CD4-positive, alpha-beta T cell treated with Interleukin-12 subunit alpha and Interleukin-12 subunit beta, for 1 hour (primary cell): Measurements from ENCODE around the gene TBC1D5.
"Not testable (repeated sequence)": the region's sequence is repeated elsewhere in the genome, so short reads cannot be mapped to it uniquely, and the experiment has no call there.

Source experiments
- DNase-seq: peaks from one replicate; pipeline ENCODE4 v3.0.0-alpha.2; 2020

The TBC1D5 gene

GRCh38 chr3:17394541-17395155 lies 347.8 kb downstream of the TBC1D5 start:
- no peak for DNase-seq

GRCh38 chr3:17392516-17392915 lies 349.9 kb downstream of the TBC1D5 start:
- not testable (repeated sequence) for DNase-seq

- DNase-seq, result no peak
Measured at GRCh38 chr3:17390785-17391184, 351.6 kb downstream of the TBC1D5 start.

DNA sequence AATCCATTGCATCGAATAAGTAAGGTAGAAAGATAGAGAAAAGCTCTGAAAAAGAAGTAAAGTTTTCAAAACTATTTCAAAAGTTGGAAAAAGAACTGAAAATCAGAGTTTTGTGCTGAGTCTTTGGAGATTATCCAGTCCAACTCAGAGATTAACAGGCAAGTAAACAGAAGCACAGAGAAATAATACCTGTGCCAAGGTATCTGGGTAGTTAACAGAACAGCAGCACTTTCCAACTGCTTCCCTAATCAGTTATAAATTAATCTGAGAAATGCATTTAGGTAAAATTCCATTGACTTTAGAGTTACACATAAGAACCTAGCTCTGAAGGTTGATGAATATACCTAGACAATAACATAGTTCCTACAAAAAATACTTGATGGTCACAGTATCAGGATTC lies 355.3 kb downstream of the TBC1D5 start:
- no peak for DNase-seq

GRCh38 chr3:17386432-17386831 lies 356.0 kb downstream of the TBC1D5 start:
- no peak for DNase-seq

DNA sequence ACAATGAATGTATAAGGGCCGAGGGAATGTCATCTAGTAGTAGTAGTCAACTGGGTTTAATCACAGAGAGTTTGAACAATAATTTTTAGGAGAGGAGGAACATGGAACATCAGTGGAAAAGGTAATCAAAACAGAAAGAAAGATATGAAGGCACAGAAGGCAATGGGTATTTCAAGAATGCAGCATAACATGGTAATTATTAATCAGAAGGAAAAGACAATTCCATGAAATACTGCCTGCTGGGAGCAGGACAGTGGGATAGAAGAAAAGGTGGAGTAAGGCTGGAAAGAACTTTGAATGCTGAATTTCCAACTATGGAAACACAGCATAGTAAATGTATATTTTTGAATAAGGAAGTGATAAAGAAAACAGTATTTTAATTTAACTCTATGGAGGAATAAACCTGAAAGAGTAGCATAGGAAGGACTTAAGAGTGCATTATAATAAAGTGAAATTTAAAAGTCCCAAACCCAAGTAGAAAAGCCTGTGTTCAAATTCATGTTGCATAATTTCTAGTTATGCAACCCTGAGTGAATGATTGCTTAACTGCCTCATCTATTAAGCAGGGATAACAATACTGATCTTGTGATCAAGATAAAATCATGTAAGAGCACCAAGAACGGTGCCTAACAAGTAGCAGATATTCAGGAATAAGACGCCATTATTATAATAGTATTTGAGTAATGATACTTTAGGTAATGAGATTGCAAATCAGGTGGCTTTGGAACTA lies 357.7 kb downstream of the TBC1D5 start:
- no peak for DNase-seq

GRCh38 chr3:17373304-17373703 lies 369.1 kb downstream of the TBC1D5 start:
- DNase-seq, result no peak

DNA sequence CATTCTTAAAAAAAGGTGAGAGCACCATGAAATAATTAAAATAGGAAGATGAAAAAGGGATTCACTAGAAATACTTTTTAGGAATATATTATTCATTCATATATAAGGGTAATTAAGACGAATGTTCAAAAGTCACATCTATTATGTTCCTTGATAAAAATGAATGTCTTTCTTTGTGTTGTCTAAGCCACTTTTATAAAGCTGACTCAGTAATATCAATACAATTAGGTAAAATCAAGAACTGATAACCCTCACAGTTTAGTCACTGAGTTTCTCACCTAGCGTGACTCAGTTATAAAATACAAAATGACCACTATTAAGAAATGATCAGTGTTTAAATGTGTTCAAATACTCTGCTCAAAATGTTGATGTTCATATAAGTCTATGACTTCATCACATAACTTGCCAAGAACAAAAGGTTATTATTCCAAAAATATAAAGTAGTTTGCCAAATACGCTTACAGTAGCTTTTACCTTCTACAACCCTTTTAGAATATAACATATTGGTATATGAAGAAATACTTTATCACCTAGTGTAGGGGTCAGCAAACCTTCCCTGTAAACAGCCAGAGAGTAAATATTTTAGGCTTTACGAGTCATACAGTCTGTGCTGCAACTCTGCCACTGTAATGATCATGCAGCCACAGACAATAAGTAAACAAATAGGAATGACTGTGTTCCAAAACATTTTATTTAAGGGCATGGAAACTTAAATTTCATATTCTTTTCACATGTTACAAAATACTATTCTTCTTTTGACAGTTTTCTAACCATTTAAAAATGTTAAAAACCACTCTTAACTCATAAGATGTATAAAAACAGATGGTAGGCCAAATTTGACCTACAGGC lies 369.8 kb downstream of the TBC1D5 start:
- DNase-seq, result no peak

DNA sequence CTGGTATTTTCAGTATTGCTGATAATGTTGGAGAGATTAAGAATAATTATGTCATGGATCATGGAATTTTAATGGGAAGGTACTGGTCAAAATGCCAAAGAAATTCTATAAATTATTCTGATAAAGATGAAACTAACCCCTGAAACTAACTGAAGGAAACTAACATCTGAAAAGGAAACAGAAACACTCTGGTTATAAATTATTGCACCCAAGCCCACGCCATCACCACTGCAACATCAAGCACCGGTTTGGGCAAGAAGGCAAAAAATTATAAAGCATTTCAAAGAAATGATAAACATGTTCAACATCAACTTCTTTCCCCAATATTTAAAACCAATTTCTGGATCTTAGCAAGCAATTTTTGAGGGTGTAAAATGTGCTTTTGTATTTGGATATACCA lies 372.5 kb downstream of the TBC1D5 start:
- DNase-seq, result no peak

DNA sequence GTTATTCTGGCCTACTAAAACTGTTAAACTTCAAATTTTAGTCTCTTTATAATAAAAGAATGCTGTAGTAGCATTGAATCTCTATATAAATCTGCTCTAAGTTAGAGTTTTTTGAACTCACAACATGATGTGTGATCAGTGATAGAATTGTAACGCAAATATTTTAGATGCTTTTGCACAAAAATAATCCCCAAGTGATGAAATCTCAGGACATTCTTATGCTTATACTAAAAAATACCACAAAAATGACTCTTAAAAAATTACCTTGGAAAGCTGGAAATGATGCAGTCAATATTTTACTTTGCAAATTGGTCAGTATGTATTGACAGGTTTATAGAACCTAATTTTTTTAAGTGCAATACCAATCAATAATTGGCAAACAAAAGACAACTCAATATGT lies 375.3 kb downstream of the TBC1D5 start:
- no peak for DNase-seq

- DNase-seq, result no peak
Measured at GRCh38 chr3:17360991-17361390, 381.4 kb downstream of the TBC1D5 start.

DNA sequence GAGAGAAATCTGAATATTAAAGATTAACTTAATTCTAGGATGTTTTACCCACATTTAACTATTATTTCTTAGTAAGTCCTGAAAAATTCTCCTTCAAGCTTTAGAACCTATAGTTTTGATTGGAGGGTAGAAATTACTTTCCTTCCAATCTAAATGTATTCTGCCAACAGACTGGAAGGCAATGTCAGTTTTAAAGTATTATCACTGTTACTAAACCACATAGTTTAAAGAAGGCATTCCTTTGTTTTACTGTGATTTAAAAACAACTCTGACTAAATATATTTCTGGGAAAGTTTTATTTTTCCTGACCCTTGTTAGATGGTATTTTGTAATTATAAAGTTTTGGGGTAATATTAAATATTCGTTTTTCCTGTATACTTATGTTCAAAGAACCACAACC lies 382.5 kb downstream of the TBC1D5 start:
- DNase-seq, result no peak

- DNase-seq, result no peak
Measured at GRCh38 chr3:17357035-17357710, 385.3 kb downstream of the TBC1D5 start.

GRCh38 chr3:17356585-17356984 lies 385.8 kb downstream of the TBC1D5 start:
- no peak for DNase-seq

DNA sequence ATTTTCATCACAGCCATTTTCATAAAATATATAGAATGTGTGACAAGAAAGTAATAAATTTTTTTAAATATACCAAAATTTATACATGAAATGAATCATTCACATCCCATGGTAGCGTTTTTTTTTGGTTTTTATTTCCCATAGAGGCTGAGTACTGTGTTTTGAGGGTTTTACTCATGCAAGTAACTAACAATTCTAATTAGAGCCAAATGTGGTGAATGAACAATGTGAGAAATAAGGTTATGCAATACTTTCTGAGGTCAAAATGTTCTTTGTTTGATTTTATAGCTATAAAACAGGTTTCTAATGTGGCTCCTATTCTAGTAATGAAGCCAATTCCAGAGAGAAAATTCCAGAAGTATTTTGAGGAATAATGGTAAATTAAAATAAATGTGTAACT lies 386.8 kb downstream of the TBC1D5 start:
- DNase-seq, result no peak

DNA sequence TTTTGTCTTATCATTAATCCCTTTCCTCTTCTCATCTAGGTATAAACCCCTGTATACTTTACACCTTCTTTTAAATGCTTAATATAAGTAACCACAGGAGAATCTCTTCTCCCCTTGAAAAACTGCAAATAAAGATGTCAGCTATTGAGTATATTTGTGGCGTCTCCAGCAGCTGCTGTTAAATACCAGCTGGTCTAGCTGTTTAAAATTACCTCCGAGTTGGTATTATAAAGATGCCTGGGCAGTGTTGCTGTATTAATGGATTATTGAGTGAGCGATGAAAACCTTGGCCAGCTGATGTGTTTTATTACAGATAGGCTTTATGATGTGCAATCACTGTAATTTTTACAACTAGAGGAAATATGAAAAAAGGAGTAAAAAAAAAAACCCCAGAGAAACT lies 388.1 kb downstream of the TBC1D5 start:
- DNase-seq, result no peak

DNA sequence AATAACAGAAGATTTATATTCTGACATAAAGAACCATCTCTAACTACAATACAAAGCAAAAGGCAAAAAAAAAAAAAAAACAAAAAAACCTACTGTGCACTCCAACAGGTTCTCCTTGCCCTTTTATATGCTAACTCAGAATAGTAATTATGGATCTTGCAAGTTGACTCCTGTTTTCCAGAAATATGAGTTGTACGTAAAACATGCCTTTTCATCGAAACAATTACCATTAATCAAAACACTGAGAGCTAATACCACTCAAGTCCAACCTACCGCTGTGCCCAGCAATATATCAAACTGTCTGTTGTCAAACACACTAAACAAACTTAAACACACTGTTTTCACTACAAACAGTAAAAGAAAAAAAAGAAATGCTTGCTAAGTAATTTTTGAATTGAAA lies 389.8 kb downstream of the TBC1D5 start:
- no peak for DNase-seq

DNA sequence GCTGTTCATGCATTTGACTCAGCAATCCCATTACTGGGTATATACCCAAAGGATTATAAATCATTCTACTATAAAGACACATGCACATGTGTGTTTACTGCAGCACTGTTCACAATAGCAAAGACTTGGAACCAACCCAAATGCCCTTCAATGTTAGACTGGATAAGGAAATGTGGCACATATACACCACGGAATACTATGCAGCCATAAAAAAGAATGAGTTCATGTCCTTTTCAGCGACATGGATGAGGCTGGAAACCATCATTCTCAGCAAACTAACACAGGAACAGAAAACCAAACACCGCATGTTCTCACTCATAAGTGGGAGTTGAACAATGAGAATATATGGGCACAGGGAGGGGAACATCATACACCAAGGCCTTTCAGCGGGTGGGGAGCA lies 391.2 kb downstream of the TBC1D5 start:
- DNase-seq, result not testable (repeated sequence)

- no peak for DNase-seq
Measured at GRCh38 chr3:17349093-17349492, 393.3 kb downstream of the TBC1D5 start.

DNA sequence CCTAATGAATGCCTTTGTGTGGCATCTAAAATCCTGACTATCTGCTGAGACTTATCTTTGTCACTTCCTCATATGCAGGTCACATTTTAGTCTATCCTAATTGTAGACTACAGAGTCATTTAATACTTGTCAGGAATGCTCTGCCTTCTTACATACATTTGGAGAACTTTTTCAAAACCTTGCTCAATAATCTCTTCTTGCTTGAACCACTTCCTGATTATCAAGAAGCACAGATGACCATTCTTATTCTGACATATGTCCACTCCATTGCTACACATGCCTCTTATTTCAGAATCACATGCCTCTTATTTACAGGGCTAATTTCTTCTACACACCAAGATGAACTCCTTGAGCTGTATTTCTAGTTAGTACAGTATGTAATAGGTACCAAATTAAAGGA lies 400.3 kb downstream of the TBC1D5 start:
- DNase-seq, result no peak

DNA sequence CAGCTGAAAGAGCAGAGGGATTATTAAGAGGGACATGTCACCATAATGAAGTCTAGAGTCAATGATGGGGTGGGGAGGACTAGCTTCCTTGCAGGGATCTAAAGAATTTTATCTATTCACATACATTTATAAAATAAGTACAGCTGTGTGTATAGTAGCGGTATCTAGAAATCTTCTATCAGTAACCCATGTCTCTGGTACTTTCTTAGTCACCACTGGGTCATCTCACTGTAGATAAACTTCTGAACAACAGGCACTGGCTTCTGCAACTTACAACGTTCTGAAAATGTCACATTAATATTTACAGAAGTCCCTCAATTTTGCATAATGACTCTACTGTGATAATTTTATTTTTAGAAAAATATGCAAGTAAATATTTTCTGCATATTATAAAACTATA lies 401.7 kb downstream of the TBC1D5 start:
- no peak for DNase-seq

DNA sequence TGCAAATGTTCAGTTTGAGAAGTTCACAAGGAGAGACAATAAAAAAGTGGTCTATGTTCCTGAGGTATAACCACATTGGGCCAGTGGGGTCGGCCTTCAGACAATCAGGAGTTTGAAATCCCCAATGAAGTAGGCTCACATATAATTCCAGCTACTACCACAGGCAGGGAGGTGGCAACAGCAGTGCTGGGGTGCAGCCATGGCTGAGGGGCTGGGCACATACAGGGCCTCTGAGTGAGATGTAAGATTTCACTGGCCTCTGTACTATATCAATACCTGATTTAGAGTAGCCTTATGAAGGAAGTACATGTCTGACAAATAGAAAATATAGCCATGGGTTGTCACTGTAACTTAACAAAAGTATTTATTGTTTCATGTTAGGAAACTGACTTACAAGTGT lies 402.2 kb downstream of the TBC1D5 start:
- DNase-seq, result no peak

DNA sequence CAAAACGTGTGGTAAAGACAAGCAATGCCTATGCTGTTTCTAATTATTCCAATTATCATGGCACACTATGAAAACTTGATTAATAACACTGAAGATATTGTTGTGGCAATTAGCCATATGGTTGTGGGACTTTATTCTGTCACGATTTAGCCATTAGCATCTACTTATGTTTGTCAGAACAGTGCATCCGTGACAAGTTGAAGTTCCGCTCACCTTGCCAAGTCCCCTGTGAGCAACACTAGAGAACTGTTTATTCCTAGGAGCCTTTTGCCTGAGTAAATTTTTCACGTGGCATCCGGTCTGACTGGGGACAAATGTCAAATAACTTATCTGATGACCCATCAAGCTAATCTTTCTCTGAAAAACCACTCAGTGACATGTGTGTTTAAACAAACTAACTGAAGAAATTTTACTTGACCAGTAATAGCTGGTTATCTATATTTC lies 403.3 kb downstream of the TBC1D5 start:
- DNase-seq, result no peak
